Caco-2 (cell line): ENCODE measurements around the gene TENM4. TPM values are rescaled to one million over a fixed set of nuclear protein-coding genes. Genes with fewer than 3 reads are reported as not detected.

Experiments
- BruUV-seq: library from RNA; stranded (reverse); fragments of 400-500 nt; replicated peaks from 2 replicates; lab custom pipeline; 2021; lab: Mats Ljungman, UMichigan
- CTCF ChIA-PET: fragments of 300-600 bp; sonication (Branson Sonifier 250); formaldehyde crosslinking; loops from one replicate; lab custom pipeline; 2022; ENCODE audit warnings: antibody characterized with exemption; lab: Charles Lee
- POLR2A ChIA-PET: fragments of 300-600 bp; sonication (Branson Sonifier 250); formaldehyde crosslinking; loops from one replicate; lab custom pipeline; 2022; ENCODE audit warnings: antibody characterized with exemption; lab: Charles Lee
- DNase-seq, 2 experiments: peaks; one replicate each; pipeline versions ENCODE4 v3.0.0 to v3.0.0-alpha.2; 2020 to 2022
- H3K27me3 ChIP-seq: replicated peaks from 2 replicates; pipeline ENCODE4 v1.6.0; 2011; ENCODE audit warnings: low read length; ENCODE audit not compliant: control insufficient read depth, insufficient read depth
- H3K36me3 ChIP-seq: 2 replicates; pipeline ENCODE4 v1.5.1; 2011; ENCODE audit warnings: low read length; ENCODE audit not compliant: control insufficient read depth, insufficient read depth
- H3K4me1 ChIP-seq: fragments of 250-450 bp; sonication (Bioruptor Pico); 2 replicates; pipeline ENCODE4 v1.5.1; 2020; ENCODE audit warnings: mild to moderate bottlenecking
- H3K4me3 ChIP-seq: 2 replicates; pipeline ENCODE4 v1.5.1; 2011; ENCODE audit warnings: low read depth, mild to moderate bottlenecking, control low read depth, low read length
- H3K9me3 ChIP-seq: fragments of 250-450 bp; sonication (Bioruptor Pico); 2 replicates; pipeline ENCODE4 v1.5.1; 2020; ENCODE audit warnings: mild to moderate bottlenecking, moderate library complexity
- H3K27ac Mint-ChIP-seq: one replicate; pipeline ENCODE4 v1.8.0; 2022; ENCODE audit warnings: mixed read lengths; ENCODE audit not compliant: unreplicated experiment
- H3K27me3 Mint-ChIP-seq: one replicate; pipeline ENCODE4 v1.8.0; 2022; ENCODE audit warnings: mixed read lengths; ENCODE audit not compliant: insufficient read depth, unreplicated experiment
- H3K36me3 Mint-ChIP-seq: one replicate; pipeline ENCODE4 v1.8.0; 2022; ENCODE audit warnings: mild to moderate bottlenecking, mixed read lengths; ENCODE audit not compliant: insufficient read depth, unreplicated experiment
- H3K4me1 Mint-ChIP-seq: one replicate; pipeline ENCODE4 v1.8.0; 2022; ENCODE audit warnings: low read depth, mixed read lengths; ENCODE audit not compliant: unreplicated experiment
- H3K4me3 Mint-ChIP-seq: one replicate; pipeline ENCODE4 v1.8.0; 2022; ENCODE audit warnings: mild to moderate bottlenecking, moderate library complexity, mixed read lengths; ENCODE audit not compliant: unreplicated experiment
- H3K9me3 Mint-ChIP-seq: one replicate; pipeline ENCODE4 v1.8.0; 2022; ENCODE audit warnings: mixed read lengths; ENCODE audit not compliant: unreplicated experiment
- CTCF ChIP-seq, 2 experiments: fragments of 200-600 bp in 1 of 2; IDR thresholded peaks; 1 replicate in 1 of 2; 2 replicates in 1 of 2; pipeline versions ENCODE4 v1.5.1 to v1.8.0; 2011 to 2022; ENCODE audit warnings: antibody characterized with exemption in 1 of 2, control low read depth in 1 of 2, inconsistent platforms in 1 of 2, low read depth in 1 of 2, low read length in 1 of 2, mild to moderate bottlenecking in 1 of 2, moderate library complexity in 1 of 2; ENCODE audit not compliant: insufficient read depth in 1 of 2, severe bottlenecking in 1 of 2, unreplicated experiment in 1 of 2
- intact Hi-C: fragments of 100-400 bp; cut with micrococcal nuclease; formaldehyde crosslinking; loops from one replicate; pipeline ENCODE4 v1.10.0; 2022; ENCODE audit not compliant: unreplicated experiment
- total RNA-seq: library from RNA; stranded (reverse); gene quantifications from 2 replicates; pipeline ENCODE4 v1.2.3, GENCODE V29; 2022

Gene TENM4
- total RNA-seq, 1 experiment from 2014 or later, result 1.1 TPM

DNA sequence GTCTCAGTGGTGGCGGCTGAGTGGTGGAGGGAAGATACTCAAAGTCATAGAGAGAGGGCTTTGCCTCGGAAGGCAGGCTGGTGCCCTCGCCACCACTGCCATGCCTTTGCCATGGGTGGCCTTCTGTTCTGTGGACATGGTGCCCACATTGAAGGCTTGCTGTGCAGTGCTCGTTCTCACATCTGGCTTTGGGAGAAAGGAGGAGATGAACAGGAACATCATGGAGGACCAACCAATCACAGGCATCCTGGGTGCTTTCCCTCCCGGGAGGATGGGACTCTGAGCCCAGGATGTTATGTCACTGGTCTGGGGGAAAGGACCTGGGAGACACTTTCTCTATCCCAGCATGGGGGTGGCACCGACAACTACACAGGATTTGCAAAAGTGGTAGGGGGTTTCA lies 783.8 kb downstream of the TENM4 start:
- Histone ChIP-seq H3K27me3 (peaks cover 2% of the 10 kb centered on the region; the same call in 1 of the 2 replicates), H3K9me3 (no peaks in the 10 kb centered on the region), H3K4me1 (no peaks in the 10 kb centered on the region), H3K4me3 (no peak overlapping the region), H3K36me3 (no peaks in the 10 kb centered on the region)
- Mint-ChIP-seq H3K36me3 (no peaks in the 10 kb centered on the region), H3K4me3 (no peak overlapping the region), H3K4me1 (no peaks in the 10 kb centered on the region), H3K9me3 (no peaks in the 10 kb centered on the region), H3K27me3 (peaks cover 14% of the 10 kb centered on the region), H3K27ac (no peak overlapping the region)
- peak in 1 of 2 experiments; percentile 27 for DNase-seq
- ChIA-PET POLR2A (no interaction called here), CTCF (interaction anchor here (0.7 kb wide), 1 partner anchor 59 kb away, joined by 3 read pairs; no protein-coding TSS in a partner anchor)
- intact Hi-C loops, result no loop called here
- no TSS peak for BruUV-seq
- TF ChIP-seq CTCF (IDR thresholded peaks at IDR 0.05; ENCODE audit: insufficient read depth in 1 of 2, low read depth in 1 of 2, low read length in 1 of 2, severe bottlenecking in 1 of 2, unreplicated experiment in 1 of 2), result no peak

- BruUV-seq, result no TSS peak
- no peak for TF ChIP-seq CTCF (IDR thresholded peaks at IDR 0.05; ENCODE audit: insufficient read depth in 1 of 2, low read depth in 1 of 2, low read length in 1 of 2, severe bottlenecking in 1 of 2, unreplicated experiment in 1 of 2)
- no peak overlapping the region for H3K4me3 Mint-ChIP-seq
- intact Hi-C loops, result no loop called here
- H3K27me3 Mint-ChIP-seq, result peaks cover 16% of the 10 kb centered on the region
- Histone ChIP-seq H3K27me3 (peaks cover 2% of the 10 kb centered on the region; the same call in 1 of the 2 replicates), H3K4me1 (no peaks in the 10 kb centered on the region), H3K36me3 (no peaks in the 10 kb centered on the region), H3K4me3 (no peak overlapping the region), H3K9me3 (no peaks in the 10 kb centered on the region)
- no peaks in the 10 kb centered on the region for H3K36me3 Mint-ChIP-seq
- no peaks in the 10 kb centered on the region for H3K4me1 Mint-ChIP-seq
- peak in 1 of 2 experiments; percentile 22 for DNase-seq
- POLR2A ChIA-PET, result no interaction called here
- CTCF ChIA-PET, result interaction anchor here (0.7 kb wide), 1 partner anchor 59 kb away, joined by 3 read pairs; no protein-coding TSS in a partner anchor
- no peak overlapping the region for H3K27ac Mint-ChIP-seq
- no peaks in the 10 kb centered on the region for H3K9me3 Mint-ChIP-seq
These were observed 784.5 kb downstream of the TENM4 start for GRCh38 chr11:78656327-78656726.

- Mint-ChIP-seq H3K27ac (no peak overlapping the region), H3K4me3 (no peak overlapping the region), H3K9me3 (no peaks in the 10 kb centered on the region), H3K27me3 (peaks cover 16% of the 10 kb centered on the region), H3K4me1 (no peaks in the 10 kb centered on the region), H3K36me3 (no peaks in the 10 kb centered on the region)
- Histone ChIP-seq H3K4me3 (no peak overlapping the region), H3K36me3 (no peaks in the 10 kb centered on the region), H3K9me3 (no peaks in the 10 kb centered on the region), H3K27me3 (no peaks in the 10 kb centered on the region; the same call in 1 of the 2 replicates), H3K4me1 (no peaks in the 10 kb centered on the region)
- intact Hi-C loops, result no loop called here
- CTCF ChIA-PET, result interaction anchor here (0.7 kb wide), 1 partner anchor 60 kb away, joined by 3 read pairs; no protein-coding TSS in a partner anchor
- TF ChIP-seq CTCF (IDR thresholded peaks at IDR 0.05; ENCODE audit: insufficient read depth in 1 of 2, low read depth in 1 of 2, low read length in 1 of 2, severe bottlenecking in 1 of 2, unreplicated experiment in 1 of 2), result no peak
- DNase-seq, result peak in 1 of 2 experiments; percentile 19
- no TSS peak for BruUV-seq
- POLR2A ChIA-PET, result no interaction called here
These were observed 785.3 kb downstream of the TENM4 start for GRCh38 chr11:78655561-78655960.
